HepG2 (cell line): ENCODE measurements around the gene CAPSL. TPM values are rescaled to one million over a fixed set of nuclear protein-coding genes. Genes with fewer than 3 reads are reported as not detected.

ENCODE experiments used
- ATAC-seq: fragments of 200-7000 bp; cut with Tn5 transposase; 3 replicates; pipeline ENCODE4 v1.9.1; 2020; ENCODE audit warnings: mild to moderate bottlenecking, moderate library complexity
- BruUV-seq: library from RNA; stranded (reverse); fragments of 400-500 nt; replicated peaks from 2 replicates; lab custom pipeline; 2021; lab: Mats Ljungman, UMichigan
- CTCF ChIA-PET: fragments of 300-600 bp; formaldehyde crosslinking; extraction: SDS; loops from one replicate; lab custom pipeline; 2021; ENCODE audit warnings: low total read pairs, inconsistent platforms, low intra/inter-chr PET ratio; lab: Yijun Ruan, JAX
- POLR2A ChIA-PET: fragments of 350-600 bp; sonication (Branson Sonifier 250); formaldehyde crosslinking; loops from one replicate; lab custom pipeline; 2020; ENCODE audit warnings: antibody characterized with exemption, inconsistent platforms; lab: Yijun Ruan, JAX
- DNase-seq: peaks from one replicate; pipeline ENCODE4 v3.0.0-alpha.2; 2015; ENCODE audit warnings: low spot score
- FAIRE-seq: peaks from 3 replicates; lab custom pipeline; 2011; peaks lifted over from hg19 to GRCh38; lab: Jason Lieb, UNC
- H2AFZ ChIP-seq: one replicate; pipeline ENCODE4 v1.6.1; 2011; ENCODE audit warnings: low read length, inconsistent platforms
- H3K27ac ChIP-seq: fragments of 300-600 bp; 3 replicates; pipeline ENCODE4 v1.8.0; 2011; ENCODE audit warnings: mixed run types, mild to moderate bottlenecking, mixed read lengths, low read length, inconsistent platforms; ENCODE audit not compliant: insufficient read depth; ENCODE audit errors: extremely low read length
- H3K27me3 ChIP-seq, 2 experiments: fragments of 200-600 bp in 1 of 2; 2 replicates in 1 of 2; 3 replicates in 1 of 2; pipeline versions ENCODE4 v1.6.0 to v1.8.0; 2011; ENCODE audit warnings: low read length in 2 of 2, mild to moderate bottlenecking in 2 of 2, moderate library complexity in 2 of 2, inconsistent platforms in 1 of 2; ENCODE audit not compliant: insufficient read depth in 2 of 2, control insufficient read depth in 1 of 2
- H3K36me3 ChIP-seq, 2 experiments: fragments of 200-600 bp in 1 of 2; replicated peaks in 1 of 2; 2 replicates in 1 of 2; 3 replicates in 1 of 2; pipeline versions ENCODE4 v1.5.1 to v1.8.0; 2011; ENCODE audit warnings: low read length in 2 of 2, inconsistent platforms in 1 of 2; ENCODE audit not compliant: insufficient read depth in 2 of 2, control insufficient read depth in 1 of 2
- H3K4me1 ChIP-seq: 2 replicates; pipeline ENCODE4 v1.5.1; 2012; ENCODE audit warnings: low read length, inconsistent platforms; ENCODE audit not compliant: insufficient read depth
- H3K4me2 ChIP-seq: 2 replicates; pipeline ENCODE4 v1.6.0; 2011; ENCODE audit warnings: low read depth, low read length, inconsistent platforms
- H3K4me3 ChIP-seq, 3 experiments: fragments of 200-600 bp in 1 of 3; sonication (generic), shearing (Covaris generic) in 1 of 3; replicated peaks in 1 of 3; 2 replicates each; pipeline ENCODE4 v1.5.1; 2011 to 2016; ENCODE audit warnings: low read length in 3 of 3, inconsistent platforms in 2 of 3, low read depth in 2 of 3, mild to moderate bottlenecking in 2 of 3, control low read depth in 1 of 3, mixed read lengths in 1 of 3; ENCODE audit not compliant: insufficient read depth in 1 of 3
- H3K79me2 ChIP-seq: one replicate; pipeline ENCODE4 v1.6.1; 2011; ENCODE audit warnings: low read length, inconsistent platforms; ENCODE audit not compliant: insufficient read depth
- H3K9ac ChIP-seq: 2 replicates; pipeline ENCODE4 v1.6.0; 2011; ENCODE audit warnings: mild to moderate bottlenecking, low read depth, low read length, inconsistent platforms; ENCODE audit not compliant: insufficient read depth
- H3K9me3 ChIP-seq: 2 replicates; pipeline ENCODE4 v1.5.1; 2012; ENCODE audit warnings: mild to moderate bottlenecking, low read length
- H4K20me1 ChIP-seq: 2 replicates; pipeline ENCODE4 v1.6.0; 2011; ENCODE audit warnings: inconsistent platforms, mild to moderate bottlenecking, low read length, moderate library complexity; ENCODE audit not compliant: insufficient read depth
- CBX5 ChIP-seq: sonication (generic); formaldehyde crosslinking; IDR thresholded peaks from 2 replicates; pipeline ENCODE4 v1.4.0; 2020; ENCODE audit warnings: missing genetic modification reagents, borderline replicate concordance
- CC2D1A ChIP-seq: sonication (generic); formaldehyde crosslinking; IDR thresholded peaks from 2 replicates; pipeline ENCODE4 v1.8.1; 2023; ENCODE audit warnings: mild to moderate bottlenecking, missing genetic modification reagents
- MXD4 ChIP-seq: IDR thresholded peaks from 2 replicates; pipeline ENCODE4 v1.6.1; 2016; ENCODE audit warnings: mild to moderate bottlenecking, missing biosample characterization, missing genetic modification reagents
- RFX3 ChIP-seq: IDR thresholded peaks from 2 replicates; pipeline ENCODE4 v1.6.1; 2016; ENCODE audit warnings: missing biosample characterization, missing genetic modification reagents
- ZFP36L1 ChIP-seq: sonication (generic); formaldehyde crosslinking; IDR thresholded peaks from 2 replicates; pipeline ENCODE4 v1.8.0; 2022; ENCODE audit warnings: mild to moderate bottlenecking, missing genetic modification reagents, moderate library complexity
- ZFY ChIP-seq: sonication (generic); formaldehyde crosslinking; IDR thresholded peaks from 2 replicates; pipeline ENCODE4 v1.4.0; 2020; ENCODE audit warnings: missing genetic modification reagents
- ZKSCAN5 ChIP-seq: sonication (generic); formaldehyde crosslinking; IDR thresholded peaks from 2 replicates; pipeline ENCODE4 v1.5.1; 2020; ENCODE audit warnings: mild to moderate bottlenecking, missing genetic modification reagents
- ZNF142 ChIP-seq: sonication (generic); formaldehyde crosslinking; IDR thresholded peaks from 2 replicates; pipeline ENCODE4 v1.4.0; 2020; ENCODE audit warnings: missing genetic modification reagents
- ZNF180 ChIP-seq: sonication (generic); formaldehyde crosslinking; IDR thresholded peaks from 2 replicates; pipeline ENCODE4 v1.4.0; 2020; ENCODE audit warnings: low read depth, missing genetic modification reagents, borderline replicate concordance
- ZNF207 ChIP-seq: fragments of 450-650 bp; IDR thresholded peaks from 2 replicates; pipeline ENCODE4 v1.6.1; 2016; ENCODE audit warnings: antibody characterized with exemption, borderline replicate concordance
- ZNF235 ChIP-seq: sonication (generic); formaldehyde crosslinking; IDR thresholded peaks from 2 replicates; pipeline ENCODE4 v1.8.1; 2023; ENCODE audit warnings: mild to moderate bottlenecking, missing genetic modification reagents, borderline replicate concordance
- ZNF30 ChIP-seq: sonication (generic); formaldehyde crosslinking; IDR thresholded peaks from 2 replicates; pipeline ENCODE4 v1.5.0; 2020; ENCODE audit warnings: mild to moderate bottlenecking, missing genetic modification reagents
- ZNF776 ChIP-seq: sonication (generic); formaldehyde crosslinking; IDR thresholded peaks from 2 replicates; pipeline ENCODE4 v1.4.0; 2020; ENCODE audit warnings: mild to moderate bottlenecking, missing genetic modification reagents
- ZNF883 ChIP-seq: sonication (generic); formaldehyde crosslinking; IDR thresholded peaks from 2 replicates; pipeline ENCODE4 v1.5.1; 2020; ENCODE audit warnings: mild to moderate bottlenecking, missing genetic modification reagents; ENCODE audit errors: not compliant biosample characterization
- WGBS: methylation state at CpG from one replicate; pipeline ENCODE4 v1.1.6; 2017; ENCODE audit warnings: low lambda C conversion rate; 5-methylcytosine and 5-hydroxymethylcytosine counted together
- in situ Hi-C: cut with HindIII; loops from 2 replicates; pipeline ENCODE4 v1.10.0; 2017; ENCODE audit warnings: low pct_unique_long_range_greater_than_20kb; ENCODE audit not compliant: extremely low pct_ligation_motif_present
- intact Hi-C: fragments of 100-400 bp; cut with micrococcal nuclease; formaldehyde crosslinking; loops from one replicate; pipeline ENCODE4 v1.10.0; 2022; ENCODE audit not compliant: unreplicated experiment
- polyA plus RNA-seq, 8 experiments: library from polyadenylated mRNA; depleted of rRNA in 3 of 8; stranded (reverse) in 7 of 8; unstranded in 1 of 8; fragments of >200 nt; fragmentation: Illumina TruSeq in 4 of 8; extraction: Trizol in 4 of 8; gene quantifications; 2 replicates each; pipeline versions ENCODE4 v1.2.1 to v1.2.3, GENCODE V29; 2011 to 2016; ENCODE audit warnings: low read depth in 4 of 8, missing spikeins in 1 of 8, mixed read lengths in 1 of 8; ENCODE audit not compliant: insufficient read depth in 1 of 8
- total RNA-seq, 5 experiments: library from RNA; depleted of rRNA; stranded (reverse); fragments of >200 nt; fragmentation: Illumina TruSeq; extraction: Trizol; gene quantifications; 2 replicates each; pipeline ENCODE4 v1.2.3, GENCODE V29; 2016; ENCODE audit warnings: low read depth in 1 of 5
- TF ChIP-seq, protein P1 (sequence below): sonication (generic); formaldehyde crosslinking; IDR thresholded peaks from 2 replicates; pipeline ENCODE4 v1.8.1; 2023; ENCODE audit warnings: missing genetic modification reagents, inconsistent platforms, borderline replicate concordance

CAPSL gene
- total and polyA plus RNA-seq, 2 of the 13 experiments (the other 11 are each of a cell fraction or from before 2014, with no cell fraction given): not detected

DNA sequence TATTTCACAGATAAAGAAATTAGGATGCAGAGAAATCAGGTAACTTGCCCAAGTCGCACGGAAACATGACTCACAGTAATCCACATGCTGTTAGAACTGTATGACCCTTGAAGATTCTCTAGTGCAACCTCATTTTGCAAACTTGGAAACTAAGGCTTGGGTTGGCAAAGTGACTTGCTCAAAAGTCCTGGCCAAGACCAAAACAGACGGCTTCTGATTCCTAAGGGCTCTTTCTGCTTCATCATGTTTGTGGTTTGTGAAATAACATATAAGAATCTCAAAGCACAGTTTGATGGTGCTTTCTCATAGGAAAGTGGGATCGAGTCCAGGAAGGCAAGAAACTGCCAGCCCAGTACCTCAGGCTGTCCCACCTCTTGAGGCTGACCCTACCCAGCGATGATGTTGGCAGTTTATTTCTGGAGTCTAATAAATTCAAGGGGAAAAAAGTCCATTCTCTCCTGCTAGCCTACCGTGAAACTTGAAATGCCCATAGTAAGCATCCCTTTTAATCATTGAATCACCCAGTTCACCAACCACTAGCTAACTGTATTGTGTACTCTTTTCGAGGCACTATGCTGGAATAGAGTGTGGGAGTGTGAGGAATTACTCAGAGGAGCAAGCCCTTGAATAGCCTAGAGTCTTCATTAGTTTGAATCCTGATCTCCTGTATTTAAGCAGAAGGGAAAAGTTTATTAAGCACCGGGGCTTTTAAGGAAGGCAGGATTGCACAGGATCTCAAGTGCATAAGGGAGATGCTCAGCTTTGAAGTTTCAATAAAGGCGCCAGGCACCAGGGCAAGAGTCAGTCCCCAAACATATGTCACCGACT, 14.1 kb downstream of the CAPSL start:
- Histone ChIP-seq H3K9me3 (no peaks in the 10 kb centered on the region), H3K4me2 (no peak overlapping the region), H2AFZ (no peak overlapping the region), H3K27me3 (no peaks in the 10 kb centered on the region), H3K79me2 (no peaks in the 10 kb centered on the region), H3K36me3 (no peaks in the 10 kb centered on the region), H4K20me1 (no peaks in the 10 kb centered on the region), H3K27ac (no peak overlapping the region), H3K9ac (no peak overlapping the region), H3K4me3 (no peak overlapping the region), H3K4me1 (no peaks in the 10 kb centered on the region)
- ChIA-PET POLR2A (no interaction called here), CTCF (interaction anchor here (3.3 kb wide), 1 partner anchor 147 kb away, joined by 38 read pairs; no protein-coding TSS in a partner anchor)
- ATAC-seq (no peak), FAIRE-seq (no peak), DNase-seq (no peak)
- in situ Hi-C loops (loop anchor here (10.0 kb wide), 1 partner anchor 150 kb away; no protein-coding TSS in a partner anchor), intact Hi-C loops (no loop called here)
- no TSS peak for BruUV-seq
- 17% methylated on average over 10 of the region's 10 CpGs for WGBS
- TF ChIP-seq, protein P1, sequence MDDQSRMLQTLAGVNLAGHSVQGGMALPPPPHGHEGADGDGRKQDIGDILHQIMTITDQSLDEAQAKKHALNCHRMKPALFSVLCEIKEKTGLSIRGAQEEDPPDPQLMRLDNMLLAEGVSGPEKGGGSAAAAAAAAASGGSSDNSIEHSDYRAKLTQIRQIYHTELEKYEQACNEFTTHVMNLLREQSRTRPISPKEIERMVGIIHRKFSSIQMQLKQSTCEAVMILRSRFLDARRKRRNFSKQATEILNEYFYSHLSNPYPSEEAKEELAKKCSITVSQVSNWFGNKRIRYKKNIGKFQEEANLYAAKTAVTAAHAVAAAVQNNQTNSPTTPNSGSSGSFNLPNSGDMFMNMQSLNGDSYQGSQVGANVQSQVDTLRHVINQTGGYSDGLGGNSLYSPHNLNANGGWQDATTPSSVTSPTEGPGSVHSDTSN (CRISPR knock-in tag): no peak
- TF ChIP-seq CC2D1A: no peak
- TF ChIP-seq ZNF235 (CRISPR knock-in tag): no peak
- no peak for TF ChIP-seq ZNF207
- no peak for TF ChIP-seq ZNF883 (CRISPR knock-in tag)
- TF ChIP-seq ZFY (CRISPR knock-in tag): no peak
- no peak for TF ChIP-seq ZNF30 (CRISPR knock-in tag)
- TF ChIP-seq RFX3 (CRISPR knock-in tag): no peak
- TF ChIP-seq CBX5: no peak
- no peak for TF ChIP-seq ZNF180 (CRISPR knock-in tag)
- TF ChIP-seq ZKSCAN5 (CRISPR knock-in tag): no peak
- TF ChIP-seq ZFP36L1: no peak
- TF ChIP-seq ZNF142 (CRISPR knock-in tag): no peak
- no peak for TF ChIP-seq MXD4 (CRISPR knock-in tag)
- no peak for TF ChIP-seq ZNF776 (CRISPR knock-in tag)
